ENCODE results near the gene SHMT2. TPM values are rescaled to one million over a fixed set of nuclear protein-coding genes. Genes with fewer than 3 reads are reported as not detected.

The SHMT2 gene
- total and polyA plus RNA-seq, 9 of the 15 experiments (the other 6 are each of a cell fraction or from before 2014, with no cell fraction given), result 46.1 to 319 (median 115) TPM

- TF ChIP-seq, protein P1, sequence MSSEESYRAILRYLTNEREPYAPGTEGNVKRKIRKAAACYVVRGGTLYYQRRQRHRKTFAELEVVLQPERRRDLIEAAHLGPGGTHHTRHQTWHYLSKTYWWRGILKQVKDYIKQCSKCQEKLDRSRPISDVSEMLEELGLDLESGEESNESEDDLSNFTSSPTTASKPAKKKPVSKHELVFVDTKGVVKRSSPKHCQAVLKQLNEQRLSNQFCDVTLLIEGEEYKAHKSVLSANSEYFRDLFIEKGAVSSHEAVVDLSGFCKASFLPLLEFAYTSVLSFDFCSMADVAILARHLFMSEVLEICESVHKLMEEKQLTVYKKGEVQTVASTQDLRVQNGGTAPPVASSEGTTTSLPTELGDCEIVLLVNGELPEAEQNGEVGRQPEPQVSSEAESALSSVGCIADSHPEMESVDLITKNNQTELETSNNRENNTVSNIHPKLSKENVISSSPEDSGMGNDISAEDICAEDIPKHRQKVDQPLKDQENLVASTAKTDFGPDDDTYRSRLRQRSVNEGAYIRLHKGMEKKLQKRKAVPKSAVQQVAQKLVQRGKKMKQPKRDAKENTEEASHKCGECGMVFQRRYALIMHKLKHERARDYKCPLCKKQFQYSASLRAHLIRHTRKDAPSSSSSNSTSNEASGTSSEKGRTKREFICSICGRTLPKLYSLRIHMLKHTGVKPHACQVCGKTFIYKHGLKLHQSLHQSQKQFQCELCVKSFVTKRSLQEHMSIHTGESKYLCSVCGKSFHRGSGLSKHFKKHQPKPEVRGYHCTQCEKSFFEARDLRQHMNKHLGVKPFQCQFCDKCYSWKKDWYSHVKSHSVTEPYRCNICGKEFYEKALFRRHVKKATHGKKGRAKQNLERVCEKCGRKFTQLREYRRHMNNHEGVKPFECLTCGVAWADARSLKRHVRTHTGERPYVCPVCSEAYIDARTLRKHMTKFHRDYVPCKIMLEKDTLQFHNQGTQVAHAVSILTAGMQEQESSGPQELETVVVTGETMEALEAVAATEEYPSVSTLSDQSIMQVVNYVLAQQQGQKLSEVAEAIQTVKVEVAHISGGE (CRISPR knock-in tag; IDR thresholded peaks at IDR 0.05), result 0 out of 6 replicates have a peak, but pooled peaks of 1 of the 3 experiments have one; percentile 31
- TF ChIP-seq EGR1 (conservative IDR thresholded peaks at IDR 0.05), result peak; percentile 65
- TF ChIP-seq EHMT2 (IDR thresholded peaks at IDR 0.05), result no peak
- 0 out of 2 replicates have a peak, but pooled peaks have one; percentile 15 for TF ChIP-seq NFIC (IDR thresholded peaks at IDR 0.05)
- TF ChIP-seq SPI1 (IDR thresholded peaks at IDR 0.05; ENCODE audit: borderline replicate concordance, low read depth, low read length), result peak; percentile 65
- TF ChIP-seq ZBTB40 (IDR thresholded peaks at IDR 0.05), result 0 out of 2 replicates have a peak, but pooled peaks have one; percentile 31
- no peak for TF ChIP-seq ZBTB40 (CRISPR knock-in tag; IDR thresholded peaks at IDR 0.05)
- 0 out of 2 replicates have a peak, but pooled peaks have one; percentile 34 for TF ChIP-seq POLR2AphosphoS5 (IDR thresholded peaks at IDR 0.05; ENCODE audit: control insufficient read depth, insufficient read depth, low read depth, low read length)
- TF ChIP-seq HDAC1 (IDR thresholded peaks at IDR 0.05), result no peak
- TF ChIP-seq KDM1A (IDR thresholded peaks at IDR 0.05), result 0 out of 4 replicates have a peak, but pooled peaks of 1 of the 2 experiments have one; percentile 2
Measured at GRCh38 chr12:57248934-57249742, 19.6 kb downstream of the SHMT2 start (continued).

Data from K562 (cell line).